WI38 (cell line): Measurements from ENCODE around the gene PRKCZ.
A peak's percentile ranks its signal among the peaks of the same experiment; 100 is the strongest.

Source experiments
- H3K4me3 ChIP-seq: 2 replicates; pipeline ENCODE4 v1.5.1; 2011; ENCODE audit warnings: low read depth, mild to moderate bottlenecking, control low read depth, low read length
- TF ChIP-seq, protein P1 (sequence below): IDR thresholded peaks from 2 replicates; pipeline ENCODE4 v1.5.1; 2012; ENCODE audit warnings: low read depth, mild to moderate bottlenecking, control low read depth, low read length

The PRKCZ gene

DNA sequence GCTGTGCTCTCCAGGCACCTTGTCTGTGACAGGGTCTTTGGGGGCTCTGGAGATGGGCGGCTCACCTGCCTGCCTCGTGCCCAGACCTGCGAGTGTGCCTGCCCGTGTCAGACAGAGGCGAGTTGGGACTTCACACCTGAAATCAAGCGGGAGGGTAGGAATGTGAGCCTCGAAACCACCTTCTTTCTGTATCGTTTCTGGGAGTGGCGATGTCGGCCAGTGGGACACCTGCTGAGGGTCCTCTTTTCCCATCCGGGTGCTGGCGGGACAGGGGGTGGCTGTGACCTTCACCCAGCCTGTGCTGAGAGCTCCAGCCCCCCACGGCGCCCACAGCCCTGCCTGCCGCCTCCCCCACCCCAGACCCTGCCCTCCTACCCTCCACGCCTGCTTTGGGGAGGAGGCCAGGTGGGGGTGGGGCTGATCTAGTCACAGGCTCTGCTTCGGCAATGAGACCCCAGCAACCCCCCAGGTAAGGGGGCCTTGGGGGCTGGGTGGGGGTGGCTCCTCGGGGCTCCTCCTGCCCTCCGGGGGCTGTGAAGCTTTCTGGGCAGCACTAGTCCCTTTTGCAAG is 160.0 kb downstream of the PRKCZ start:
- TF ChIP-seq, protein P1, sequence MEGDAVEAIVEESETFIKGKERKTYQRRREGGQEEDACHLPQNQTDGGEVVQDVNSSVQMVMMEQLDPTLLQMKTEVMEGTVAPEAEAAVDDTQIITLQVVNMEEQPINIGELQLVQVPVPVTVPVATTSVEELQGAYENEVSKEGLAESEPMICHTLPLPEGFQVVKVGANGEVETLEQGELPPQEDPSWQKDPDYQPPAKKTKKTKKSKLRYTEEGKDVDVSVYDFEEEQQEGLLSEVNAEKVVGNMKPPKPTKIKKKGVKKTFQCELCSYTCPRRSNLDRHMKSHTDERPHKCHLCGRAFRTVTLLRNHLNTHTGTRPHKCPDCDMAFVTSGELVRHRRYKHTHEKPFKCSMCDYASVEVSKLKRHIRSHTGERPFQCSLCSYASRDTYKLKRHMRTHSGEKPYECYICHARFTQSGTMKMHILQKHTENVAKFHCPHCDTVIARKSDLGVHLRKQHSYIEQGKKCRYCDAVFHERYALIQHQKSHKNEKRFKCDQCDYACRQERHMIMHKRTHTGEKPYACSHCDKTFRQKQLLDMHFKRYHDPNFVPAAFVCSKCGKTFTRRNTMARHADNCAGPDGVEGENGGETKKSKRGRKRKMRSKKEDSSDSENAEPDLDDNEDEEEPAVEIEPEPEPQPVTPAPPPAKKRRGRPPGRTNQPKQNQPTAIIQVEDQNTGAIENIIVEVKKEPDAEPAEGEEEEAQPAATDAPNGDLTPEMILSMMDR, result no peak
- no peak overlapping the region for H3K4me3 ChIP-seq

DNA sequence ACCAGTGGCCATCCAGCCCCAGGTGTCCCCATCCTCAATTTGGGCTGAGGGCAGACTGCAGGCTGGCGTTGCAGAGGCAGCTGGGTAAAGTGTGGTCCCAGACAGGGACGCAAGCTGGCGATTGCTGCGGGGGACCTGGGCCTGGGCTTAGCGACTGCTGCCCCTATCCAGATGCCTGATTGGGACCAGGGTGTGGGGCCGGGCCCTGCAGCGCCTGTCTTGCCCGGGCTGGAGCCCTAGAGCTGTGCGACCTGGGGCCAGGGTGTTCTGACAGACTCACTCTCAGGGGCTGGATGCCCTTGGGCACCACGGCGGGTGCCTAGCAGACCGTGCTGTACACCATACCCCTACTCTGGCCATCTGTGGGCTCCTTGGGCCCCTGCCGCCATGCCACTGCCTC is 160.6 kb downstream of the PRKCZ start:
- TF ChIP-seq, protein P1, result no peak
- H3K4me3 ChIP-seq, result no peak overlapping the region

DNA sequence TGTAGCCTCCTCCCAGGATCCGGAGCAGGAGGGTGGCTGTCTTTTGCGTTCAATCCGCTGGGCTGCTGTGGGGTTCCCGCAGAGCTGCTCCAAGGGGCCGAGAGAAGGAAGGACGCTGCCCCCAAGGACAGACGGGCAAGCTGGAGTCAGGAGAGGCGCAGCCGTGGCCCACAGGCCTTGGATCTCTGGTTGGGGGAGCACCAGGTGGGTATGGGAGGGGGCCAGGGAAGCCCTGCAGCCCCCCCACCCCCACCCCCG is 162.0 kb downstream of the PRKCZ start:
- TF ChIP-seq, protein P1, result no peak

DNA sequence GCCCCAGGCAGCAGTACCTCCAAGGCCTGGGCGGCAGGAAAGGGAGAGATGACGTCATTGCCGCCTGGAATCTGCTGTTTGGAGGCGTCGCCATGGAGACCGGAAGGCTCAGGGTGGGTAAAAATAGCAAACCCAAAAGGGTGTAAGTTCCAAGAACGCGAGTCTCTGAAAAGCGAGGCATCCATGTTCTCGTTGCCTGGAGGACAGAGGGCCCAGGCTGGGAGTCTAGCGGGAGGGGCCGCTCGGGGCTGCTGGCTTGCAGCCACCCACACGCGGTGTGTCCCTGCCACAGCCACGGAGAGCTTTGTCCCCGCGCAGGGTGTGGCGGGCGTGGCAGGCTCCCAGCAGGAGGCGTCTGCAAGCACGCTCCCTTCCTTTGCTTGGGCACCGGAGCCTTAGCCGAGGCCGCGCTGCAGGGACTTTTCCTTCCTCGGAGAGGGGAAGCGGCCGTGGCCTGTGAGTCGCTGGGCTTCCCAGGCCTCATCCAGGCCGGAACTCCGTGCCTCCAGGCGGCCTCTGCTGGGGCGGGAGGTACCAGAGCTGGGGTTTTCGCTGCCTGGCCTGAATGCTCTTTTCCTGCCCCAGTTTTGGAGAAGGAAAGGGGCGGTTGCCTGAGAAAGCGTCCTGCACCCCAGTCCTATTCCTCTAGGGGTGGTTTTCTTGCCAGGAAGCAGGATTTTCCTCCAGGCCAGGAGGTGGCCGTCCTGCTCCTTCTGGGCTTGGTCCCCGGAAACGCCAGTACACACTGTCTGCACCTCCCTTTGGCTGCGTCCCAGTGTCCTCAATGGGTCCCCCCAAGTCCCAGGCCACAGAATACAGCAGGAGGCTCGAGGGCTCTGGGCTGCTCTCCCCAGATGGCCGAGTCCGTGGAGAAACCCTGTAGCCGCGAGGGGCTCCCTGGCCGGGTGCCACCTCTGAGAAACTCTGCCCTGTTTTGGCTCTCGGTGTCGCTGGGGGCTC is 162.6 kb downstream of the PRKCZ start:
- TF ChIP-seq, protein P1, result 0 out of 2 replicates have a peak, but pooled peaks have one; percentile 17
- peak overlapping the region; percentile 46 for H3K4me3 ChIP-seq

More for the DNA sequence above, 162.0 kb downstream of the PRKCZ start:
- no peak overlapping the region for H3K4me3 ChIP-seq

DNA sequence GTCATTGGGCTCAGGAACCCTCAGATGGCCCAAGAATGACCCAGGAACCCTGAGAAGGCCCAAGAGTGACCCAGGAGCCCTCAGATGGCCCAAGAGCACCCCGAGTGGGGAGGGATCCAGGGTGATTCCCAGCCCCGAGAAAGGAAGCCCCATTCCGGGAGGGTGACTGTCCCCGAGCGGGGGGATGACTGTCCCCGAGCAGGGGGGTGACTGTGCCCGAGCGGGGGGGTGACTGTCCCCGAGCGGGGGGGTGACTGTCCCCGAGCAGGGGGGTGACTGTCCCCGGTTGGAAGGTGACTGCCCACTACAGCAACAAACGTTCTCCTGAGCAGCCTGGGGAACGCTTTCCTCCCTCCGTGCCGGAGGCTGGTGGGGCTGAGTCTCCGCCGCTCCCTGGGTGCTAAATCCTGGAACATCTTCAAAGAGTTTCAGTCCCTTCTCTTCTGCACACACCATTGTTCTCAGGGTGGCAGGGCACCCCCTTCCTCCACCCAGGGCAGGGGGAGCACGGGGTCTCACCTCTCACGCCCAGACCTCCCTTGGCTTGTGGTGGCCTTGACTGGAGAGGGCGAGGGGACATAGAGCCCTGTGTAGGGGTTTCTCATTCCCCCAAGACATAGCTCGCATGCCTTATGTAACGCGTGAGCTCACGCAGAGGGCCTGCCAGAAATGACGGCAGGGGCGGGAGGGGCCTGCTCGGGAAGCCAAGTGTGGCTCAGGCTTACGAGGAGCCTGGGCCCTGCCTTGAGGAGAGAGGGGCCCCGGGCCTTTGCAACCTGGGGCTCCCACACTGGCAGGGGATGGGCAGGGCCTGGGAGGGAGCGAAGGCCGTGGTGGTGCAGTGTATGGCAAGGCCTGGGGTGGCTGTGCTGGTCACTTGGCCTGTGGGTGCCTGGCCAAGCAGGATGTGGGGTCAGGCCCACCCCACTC is 163.6 kb downstream of the PRKCZ start:
- TF ChIP-seq, protein P1, result no peak
- H3K4me3 ChIP-seq, result no peak overlapping the region

DNA sequence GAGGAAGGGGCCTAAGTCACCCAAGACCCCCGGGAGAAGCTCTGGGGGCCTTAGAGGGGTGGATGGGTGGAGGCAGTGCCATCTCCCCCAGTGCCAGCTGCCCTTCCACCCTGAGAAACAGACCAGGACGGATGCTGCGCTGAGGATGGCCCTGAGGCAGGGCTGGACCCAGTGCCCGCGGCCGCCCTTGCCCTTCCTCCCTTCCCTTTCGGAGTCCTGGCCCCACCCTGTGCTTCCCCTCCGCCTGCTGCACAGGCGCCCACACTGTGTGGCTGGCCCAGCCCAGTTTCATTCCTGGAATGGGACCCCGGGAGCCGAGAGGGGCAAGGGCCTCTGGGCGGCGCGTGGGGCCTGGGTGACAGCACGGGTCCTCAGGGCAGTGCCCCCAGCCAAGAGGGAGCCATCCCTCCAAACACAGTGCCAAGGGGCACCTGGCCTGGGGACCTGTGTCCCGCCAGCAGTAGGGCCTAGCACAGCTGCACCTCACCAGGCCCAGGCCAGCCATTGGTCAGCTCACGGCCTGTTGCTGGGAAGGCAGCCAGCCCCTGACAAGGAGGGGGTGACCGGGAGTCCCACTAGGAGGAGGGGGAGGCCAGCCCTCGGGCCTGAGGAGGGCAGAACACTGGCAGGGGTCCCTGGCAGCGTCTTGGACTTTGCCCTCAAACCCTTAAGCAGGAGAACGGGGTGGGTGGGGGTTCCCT is 164.5 kb downstream of the PRKCZ start:
- TF ChIP-seq, protein P1, result no peak
- no peak overlapping the region for H3K4me3 ChIP-seq
